ENCODE measurements around the gene NRF1.

DNA sequence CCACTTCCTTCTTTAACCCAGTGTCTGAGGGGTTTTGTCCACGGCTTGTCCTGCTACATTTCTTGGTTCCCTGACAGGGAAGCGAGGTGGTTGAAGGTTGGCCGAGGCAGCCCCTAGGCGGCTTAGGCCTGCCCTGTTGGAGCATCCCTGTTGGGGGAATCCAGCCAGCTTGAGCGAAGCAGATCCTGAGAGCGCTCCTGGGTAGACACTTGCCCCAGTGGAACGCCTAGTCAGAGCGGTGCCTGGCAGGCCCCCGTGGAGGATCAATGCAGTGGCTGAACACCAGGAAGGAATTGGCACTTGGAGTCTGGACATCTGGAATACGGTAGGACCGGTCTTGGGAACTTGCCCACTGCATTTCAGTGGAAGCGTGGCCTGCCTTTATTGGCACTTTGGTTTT, 32.7 kb upstream of the NRF1 start:
- TF ChIP-seq TCF12 (IDR thresholded peaks at IDR 0.05; ENCODE audit: low read depth, low read length) (no peak), POLR2AphosphoS5 (IDR thresholded peaks at IDR 0.05; ENCODE audit: low read depth, low read length) (no peak), BACH1 (IDR thresholded peaks at IDR 0.05; ENCODE audit: low read length) (no peak), POLR2A (IDR thresholded peaks at IDR 0.05; ENCODE audit: control extremely low read depth in 1 of 2, low read depth in 2 of 2, low read length in 2 of 2) (no peak)
- TF ChIP-seq, protein P1, sequence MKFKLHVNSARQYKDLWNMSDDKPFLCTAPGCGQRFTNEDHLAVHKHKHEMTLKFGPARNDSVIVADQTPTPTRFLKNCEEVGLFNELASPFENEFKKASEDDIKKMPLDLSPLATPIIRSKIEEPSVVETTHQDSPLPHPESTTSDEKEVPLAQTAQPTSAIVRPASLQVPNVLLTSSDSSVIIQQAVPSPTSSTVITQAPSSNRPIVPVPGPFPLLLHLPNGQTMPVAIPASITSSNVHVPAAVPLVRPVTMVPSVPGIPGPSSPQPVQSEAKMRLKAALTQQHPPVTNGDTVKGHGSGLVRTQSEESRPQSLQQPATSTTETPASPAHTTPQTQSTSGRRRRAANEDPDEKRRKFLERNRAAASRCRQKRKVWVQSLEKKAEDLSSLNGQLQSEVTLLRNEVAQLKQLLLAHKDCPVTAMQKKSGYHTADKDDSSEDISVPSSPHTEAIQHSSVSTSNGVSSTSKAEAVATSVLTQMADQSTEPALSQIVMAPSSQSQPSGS (IDR thresholded peaks at IDR 0.05; ENCODE audit: low read length) = no peak
- TF ChIP-seq, protein P2, sequence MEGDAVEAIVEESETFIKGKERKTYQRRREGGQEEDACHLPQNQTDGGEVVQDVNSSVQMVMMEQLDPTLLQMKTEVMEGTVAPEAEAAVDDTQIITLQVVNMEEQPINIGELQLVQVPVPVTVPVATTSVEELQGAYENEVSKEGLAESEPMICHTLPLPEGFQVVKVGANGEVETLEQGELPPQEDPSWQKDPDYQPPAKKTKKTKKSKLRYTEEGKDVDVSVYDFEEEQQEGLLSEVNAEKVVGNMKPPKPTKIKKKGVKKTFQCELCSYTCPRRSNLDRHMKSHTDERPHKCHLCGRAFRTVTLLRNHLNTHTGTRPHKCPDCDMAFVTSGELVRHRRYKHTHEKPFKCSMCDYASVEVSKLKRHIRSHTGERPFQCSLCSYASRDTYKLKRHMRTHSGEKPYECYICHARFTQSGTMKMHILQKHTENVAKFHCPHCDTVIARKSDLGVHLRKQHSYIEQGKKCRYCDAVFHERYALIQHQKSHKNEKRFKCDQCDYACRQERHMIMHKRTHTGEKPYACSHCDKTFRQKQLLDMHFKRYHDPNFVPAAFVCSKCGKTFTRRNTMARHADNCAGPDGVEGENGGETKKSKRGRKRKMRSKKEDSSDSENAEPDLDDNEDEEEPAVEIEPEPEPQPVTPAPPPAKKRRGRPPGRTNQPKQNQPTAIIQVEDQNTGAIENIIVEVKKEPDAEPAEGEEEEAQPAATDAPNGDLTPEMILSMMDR (IDR thresholded peaks at IDR 0.05; ENCODE audit: control extremely low read depth in 1 of 3, insufficient read depth in 1 of 3, low read depth in 1 of 3, low read length in 3 of 3) = no peak
